DND-41 (cell line): ENCODE measurements around the gene THBS4.

Experiments used
- EZH2 ChIP-seq: IDR thresholded peaks from 3 replicates; pipeline ENCODE4 v1.6.1; 2012; ENCODE audit warnings: borderline replicate concordance, low read depth, mild to moderate bottlenecking, moderate library complexity, low read length, inconsistent platforms; ENCODE audit not compliant: severe bottlenecking
- TF ChIP-seq, protein P1 (sequence below): IDR thresholded peaks from 2 replicates; pipeline ENCODE4 v1.5.1; 2012; ENCODE audit warnings: borderline replicate concordance, low read length, moderate library complexity, mild to moderate bottlenecking; ENCODE audit not compliant: poor library complexity, severe bottlenecking; ENCODE audit errors: extremely low read depth

DNA sequence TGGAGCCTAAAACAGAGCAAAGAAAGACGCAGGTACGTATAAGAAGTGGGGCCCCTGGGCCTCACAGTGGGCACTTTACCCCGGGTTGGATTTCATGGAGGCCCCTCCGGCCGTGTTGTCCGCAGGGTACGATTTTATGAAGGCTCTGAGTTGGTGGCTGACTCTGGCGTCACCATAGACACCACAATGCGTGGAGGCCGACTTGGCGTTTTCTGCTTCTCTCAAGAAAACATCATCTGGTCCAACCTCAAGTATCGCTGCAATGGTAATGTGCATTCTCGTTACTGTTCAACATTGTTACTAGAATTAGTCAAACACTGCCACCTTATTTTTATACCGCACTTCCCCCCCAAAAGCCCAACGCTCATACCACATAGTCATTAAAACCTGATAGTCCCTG is 47.1 kb downstream of the THBS4 start:
- TF ChIP-seq, protein P1, sequence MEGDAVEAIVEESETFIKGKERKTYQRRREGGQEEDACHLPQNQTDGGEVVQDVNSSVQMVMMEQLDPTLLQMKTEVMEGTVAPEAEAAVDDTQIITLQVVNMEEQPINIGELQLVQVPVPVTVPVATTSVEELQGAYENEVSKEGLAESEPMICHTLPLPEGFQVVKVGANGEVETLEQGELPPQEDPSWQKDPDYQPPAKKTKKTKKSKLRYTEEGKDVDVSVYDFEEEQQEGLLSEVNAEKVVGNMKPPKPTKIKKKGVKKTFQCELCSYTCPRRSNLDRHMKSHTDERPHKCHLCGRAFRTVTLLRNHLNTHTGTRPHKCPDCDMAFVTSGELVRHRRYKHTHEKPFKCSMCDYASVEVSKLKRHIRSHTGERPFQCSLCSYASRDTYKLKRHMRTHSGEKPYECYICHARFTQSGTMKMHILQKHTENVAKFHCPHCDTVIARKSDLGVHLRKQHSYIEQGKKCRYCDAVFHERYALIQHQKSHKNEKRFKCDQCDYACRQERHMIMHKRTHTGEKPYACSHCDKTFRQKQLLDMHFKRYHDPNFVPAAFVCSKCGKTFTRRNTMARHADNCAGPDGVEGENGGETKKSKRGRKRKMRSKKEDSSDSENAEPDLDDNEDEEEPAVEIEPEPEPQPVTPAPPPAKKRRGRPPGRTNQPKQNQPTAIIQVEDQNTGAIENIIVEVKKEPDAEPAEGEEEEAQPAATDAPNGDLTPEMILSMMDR, result no peak
- no peak for TF ChIP-seq EZH2
